Parathyroid adenoma (tissue), 2 donors: Measurements from ENCODE around the gene EFNA3.

Source experiments
- H2AFZ ChIP-seq: fragments of 300-600 bp; sonication (generic); one replicate; pipeline ENCODE4 v1.7.0; 2017; ENCODE audit warnings: antibody characterized with exemption, mild to moderate bottlenecking
- H3K27ac ChIP-seq: fragments of 300-600 bp; sonication (generic); one replicate; pipeline ENCODE4 v1.7.0; 2017
- H3K27me3 ChIP-seq: fragments of 300-600 bp; sonication (generic); one replicate; pipeline ENCODE4 v1.7.0; 2017; ENCODE audit warnings: low read length; ENCODE audit not compliant: control insufficient read depth, insufficient read depth
- H3K36me3 ChIP-seq: fragments of 300-600 bp; sonication (generic); one replicate; pipeline ENCODE4 v1.7.0; 2017; ENCODE audit warnings: low read length; ENCODE audit not compliant: control insufficient read depth, insufficient read depth
- H3K4me1 ChIP-seq: fragments of 300-600 bp; sonication (generic); one replicate; pipeline ENCODE4 v1.7.0; 2017; ENCODE audit warnings: control low read depth
- H3K4me2 ChIP-seq: fragments of 300-600 bp; sonication (generic); one replicate; pipeline ENCODE4 v1.7.0; 2017; ENCODE audit warnings: low read length
- H3K4me3 ChIP-seq: fragments of 300-600 bp; sonication (generic); one replicate; pipeline ENCODE4 v1.7.0; 2017; ENCODE audit warnings: low read depth, low read length
- H3K79me2 ChIP-seq: fragments of 300-600 bp; sonication (generic); one replicate; pipeline ENCODE4 v1.7.0; 2017; ENCODE audit warnings: control low read depth
- H3K9ac ChIP-seq: fragments of 300-600 bp; sonication (generic); one replicate; pipeline ENCODE4 v1.7.0; 2017; ENCODE audit warnings: mild to moderate bottlenecking
- H3K9me3 ChIP-seq: fragments of 300-600 bp; sonication (generic); one replicate; pipeline ENCODE4 v1.7.0; 2017; ENCODE audit warnings: low read length; ENCODE audit not compliant: control insufficient read depth
- CTCF ChIP-seq: fragments of 300-600 bp; sonication (generic); IDR thresholded peaks from one replicate; pipeline ENCODE4 v1.7.0; 2017; ENCODE audit warnings: antibody characterized with exemption, mild to moderate bottlenecking
- donor health status: primary hyperparathyroidism.

EFNA3 gene

GRCh38 chr1:155057104-155057503, 21.5 kb upstream of the EFNA3 start:
- Histone ChIP-seq H3K4me1 (peaks cover 2% of the 10 kb centered on the region), H3K36me3 (no peaks in the 10 kb centered on the region), H3K9ac (no peak overlapping the region), H3K79me2 (no peaks in the 10 kb centered on the region), H3K9me3 (no peaks in the 10 kb centered on the region), H3K4me3 (no peak overlapping the region), H2AFZ (no peak overlapping the region), H3K27me3 (no peaks in the 10 kb centered on the region), H3K27ac (no peak overlapping the region), H3K4me2 (no peak overlapping the region)
- no peak for TF ChIP-seq CTCF

GRCh38 chr1:155057788-155058211, 20.8 kb upstream of the EFNA3 start:
- no peak for TF ChIP-seq CTCF
- Histone ChIP-seq H3K4me3 (no peak overlapping the region), H3K27me3 (no peaks in the 10 kb centered on the region), H3K79me2 (no peaks in the 10 kb centered on the region), H3K4me2 (no peak overlapping the region), H3K4me1 (peaks cover 2% of the 10 kb centered on the region), H3K36me3 (no peaks in the 10 kb centered on the region), H2AFZ (no peak overlapping the region), H3K9me3 (no peaks in the 10 kb centered on the region), H3K27ac (no peak overlapping the region), H3K9ac (no peak overlapping the region)

GRCh38 chr1:155060736-155061135, 17.9 kb upstream of the EFNA3 start:
- Histone ChIP-seq H3K4me1 (peaks cover 8% of the 10 kb centered on the region), H3K27ac (no peak overlapping the region), H3K36me3 (no peaks in the 10 kb centered on the region), H3K9me3 (no peaks in the 10 kb centered on the region), H3K9ac (no peak overlapping the region), H3K4me3 (no peak overlapping the region), H3K27me3 (no peaks in the 10 kb centered on the region), H2AFZ (no peak overlapping the region), H3K4me2 (no peak overlapping the region), H3K79me2 (no peaks in the 10 kb centered on the region)
- TF ChIP-seq CTCF, result no peak

- Histone ChIP-seq H3K4me1 (peaks cover 8% of the 10 kb centered on the region), H3K27me3 (no peaks in the 10 kb centered on the region), H3K9ac (no peak overlapping the region), H3K27ac (no peak overlapping the region), H3K4me2 (peak overlapping the region; percentile 61), H2AFZ (no peak overlapping the region), H3K36me3 (no peaks in the 10 kb centered on the region), H3K9me3 (no peaks in the 10 kb centered on the region), H3K4me3 (no peak overlapping the region), H3K79me2 (no peaks in the 10 kb centered on the region)
- peak; percentile 92 for TF ChIP-seq CTCF
Measured at GRCh38 chr1:155061381-155062150, 17.1 kb upstream of the EFNA3 start.

GRCh38 chr1:155062151-155062686, 16.4 kb upstream of the EFNA3 start:
- no peak overlapping the region for H2AFZ ChIP-seq
- H3K4me1 ChIP-seq, result peaks cover 8% of the 10 kb centered on the region
- H3K4me2 ChIP-seq, result peak overlapping the region; percentile 93
- no peak overlapping the region for H3K27ac ChIP-seq
- no peaks in the 10 kb centered on the region for H3K27me3 ChIP-seq
- no peak overlapping the region for H3K4me3 ChIP-seq
- no peaks in the 10 kb centered on the region for H3K36me3 ChIP-seq
- no peak overlapping the region for H3K9ac ChIP-seq
- TF ChIP-seq CTCF, result no peak
- H3K9me3 ChIP-seq, result no peaks in the 10 kb centered on the region
- H3K79me2 ChIP-seq, result no peaks in the 10 kb centered on the region
